ENCODE data around the gene EIF2B2. TPM values are rescaled to one million over a fixed set of nuclear protein-coding genes. Genes with fewer than 3 reads are reported as not detected.

Gene EIF2B2
- total RNA-seq, 4 donors from 2014 or later: 27.3 to 41.9 (median 35.5) TPM

GRCh38 chr14:75001261-75001660 lies 1.5 kb upstream of the EIF2B2 start:
- no peak for TF ChIP-seq POLR2A (IDR thresholded peaks at IDR 0.05)
- TF ChIP-seq CTCF (IDR thresholded peaks at IDR 0.05): no peak
- H3K4me3 ChIP-seq: no peak overlapping the region
- intact Hi-C loops (cut with DNase I; ENCODE audit: low total_unique reads): no loop called here
- no peak for DNase-seq
- no peak overlapping the region for H3K27ac ChIP-seq
- peaks cover 3 to 8% of the 10 kb centered on the region in 2 donors for H3K4me1 ChIP-seq
- no peaks in the 10 kb centered on the region for H3K27me3 ChIP-seq
- H3K36me3 ChIP-seq: no peaks in the 10 kb centered on the region
- H3K9me3 ChIP-seq: no peaks in the 10 kb centered on the region

- Histone ChIP-seq H3K27me3 (no peaks in the 10 kb centered on the region), H3K27ac (peak overlapping the region; percentile 81 to 82), H3K36me3 (no peaks in the 10 kb centered on the region), H3K4me3 (peak overlapping the region; percentile 80 to 98), H3K9me3 (no peaks in the 10 kb centered on the region), H3K4me1 (peaks cover 6 to 8% of the 10 kb centered on the region in 2 donors)
- DNase-seq: no peak
- intact Hi-C loops (cut with DNase I; ENCODE audit: low total_unique reads): no loop called here
- TF ChIP-seq POLR2A (IDR thresholded peaks at IDR 0.05) (no peak), CTCF (IDR thresholded peaks at IDR 0.05) (no peak)
Measured at GRCh38 chr14:75001899-75002298, 822 bp upstream of the EIF2B2 start.

- H3K27ac ChIP-seq: peak overlapping the region; percentile 81 to 82
- peaks cover 8 to 11% of the 10 kb centered on the region in 2 donors for H3K4me1 ChIP-seq
- intact Hi-C loops (cut with DNase I; ENCODE audit: low total_unique reads): no loop called here
- H3K9me3 ChIP-seq: no peaks in the 10 kb centered on the region
- TF ChIP-seq CTCF (IDR thresholded peaks at IDR 0.05) (no peak), POLR2A (IDR thresholded peaks at IDR 0.05) (no peak)
- DNase-seq: no peak
- H3K27me3 ChIP-seq: no peaks in the 10 kb centered on the region
- H3K36me3 ChIP-seq: no peaks in the 10 kb centered on the region
- H3K4me3 ChIP-seq: peak overlapping the region; percentile 80 to 98
Measured at GRCh38 chr14:75003250-75004027, 718 bp downstream of the EIF2B2 start.

GRCh38 chr14:75005357-75005756 lies 2.6 kb downstream of the EIF2B2 start:
- Histone ChIP-seq H3K4me3 (no peak overlapping the region), H3K9me3 (no peaks in the 10 kb centered on the region), H3K27me3 (no peaks in the 10 kb centered on the region), H3K27ac (no peak overlapping the region), H3K4me1 (peaks cover 8 to 11% of the 10 kb centered on the region in 2 donors), H3K36me3 (no peaks in the 10 kb centered on the region)
- no peak for DNase-seq
- no peak for TF ChIP-seq POLR2A (IDR thresholded peaks at IDR 0.05)
- TF ChIP-seq CTCF (IDR thresholded peaks at IDR 0.05): no peak
- intact Hi-C loops (cut with DNase I; ENCODE audit: low total_unique reads): no loop called here

- Histone ChIP-seq H3K9me3 (no peaks in the 10 kb centered on the region), H3K27me3 (no peaks in the 10 kb centered on the region), H3K4me3 (no peak overlapping the region), H3K27ac (no peak overlapping the region), H3K4me1 (peaks cover 2 to 17% of the 10 kb centered on the region in 2 donors), H3K36me3 (no peaks in the 10 kb centered on the region)
- intact Hi-C loops (cut with DNase I; ENCODE audit: low total_unique reads): no loop called here
- DNase-seq: no peak
- TF ChIP-seq POLR2A (IDR thresholded peaks at IDR 0.05): no peak
- TF ChIP-seq CTCF (IDR thresholded peaks at IDR 0.05): no peak
Measured at GRCh38 chr14:75009176-75009575, 6.5 kb downstream of the EIF2B2 start.

All from uterus (tissue), 4 donors.